Astrocyte (in vitro differentiated cells and primary cell): ENCODE measurements around the gene PIM2. TPM values are rescaled to one million over a fixed set of nuclear protein-coding genes. Genes with fewer than 3 reads are reported as not detected.

Experiments
- DNase-seq: peaks from one replicate; pipeline ENCODE4 v3.0.0-alpha.2; 2010; ENCODE audit warnings: low read depth
- FAIRE-seq: peaks from 2 replicates; lab custom pipeline; 2011; peaks lifted over from hg19 to GRCh38; lab: Jason Lieb, UNC
- H2AFZ ChIP-seq: 2 replicates; pipeline ENCODE4 v1.6.0; 2012; ENCODE audit warnings: low read depth, low read length, inconsistent platforms
- H3K27ac ChIP-seq: 2 replicates; pipeline ENCODE4 v1.5.1; 2011; ENCODE audit warnings: low read depth, low read length, inconsistent platforms
- H3K27me3 ChIP-seq: 2 replicates; pipeline ENCODE4 v1.6.0; 2011; ENCODE audit warnings: low read length, inconsistent platforms; ENCODE audit not compliant: insufficient read depth
- H3K36me3 ChIP-seq: 2 replicates; pipeline ENCODE4 v1.5.1; 2011; ENCODE audit warnings: low read length, inconsistent platforms; ENCODE audit not compliant: insufficient read depth
- H3K4me1 ChIP-seq: 2 replicates; pipeline ENCODE4 v1.5.1; 2011; ENCODE audit warnings: low read length, inconsistent platforms; ENCODE audit not compliant: insufficient read depth
- H3K4me2 ChIP-seq: 2 replicates; pipeline ENCODE4 v1.6.0; 2012; ENCODE audit warnings: low read length, inconsistent platforms
- H3K4me3 ChIP-seq: 2 replicates; pipeline ENCODE4 v1.5.1; 2011; ENCODE audit warnings: low read depth, mild to moderate bottlenecking, low read length, inconsistent platforms; ENCODE audit not compliant: insufficient read depth
- H3K79me2 ChIP-seq: 2 replicates; pipeline ENCODE4 v1.6.0; 2012; ENCODE audit warnings: mild to moderate bottlenecking, low read length, inconsistent platforms; ENCODE audit not compliant: insufficient read depth
- H3K9ac ChIP-seq: 2 replicates; pipeline ENCODE4 v1.6.0; 2012; ENCODE audit warnings: mild to moderate bottlenecking, low read length, inconsistent platforms
- H3K9me3 ChIP-seq: 2 replicates; pipeline ENCODE4 v1.5.1; 2012; ENCODE audit warnings: low read depth, mild to moderate bottlenecking, low read length, inconsistent platforms; ENCODE audit not compliant: insufficient read depth
- H4K20me1 ChIP-seq: 2 replicates; pipeline ENCODE4 v1.6.0; 2012; ENCODE audit warnings: low read length, inconsistent platforms; ENCODE audit not compliant: insufficient read depth
- H3K27ac Mint-ChIP-seq: one replicate; pipeline ENCODE4 v1.8.0; 2021; ENCODE audit warnings: mild to moderate bottlenecking, mixed read lengths; ENCODE audit not compliant: unreplicated experiment
- H3K27me3 Mint-ChIP-seq: one replicate; pipeline ENCODE4 v1.8.0; 2021; ENCODE audit warnings: low read depth, mixed read lengths; ENCODE audit not compliant: unreplicated experiment
- H3K36me3 Mint-ChIP-seq: one replicate; pipeline ENCODE4 v1.8.0; 2021; ENCODE audit warnings: low read depth, mixed read lengths; ENCODE audit not compliant: unreplicated experiment
- H3K4me1 Mint-ChIP-seq: one replicate; pipeline ENCODE4 v1.8.0; 2021; ENCODE audit warnings: low read depth, mixed read lengths; ENCODE audit not compliant: unreplicated experiment
- H3K4me3 Mint-ChIP-seq: one replicate; pipeline ENCODE4 v1.8.0; 2021; ENCODE audit warnings: mild to moderate bottlenecking, moderate library complexity, mixed read lengths; ENCODE audit not compliant: unreplicated experiment
- H3K9me3 Mint-ChIP-seq: one replicate; pipeline ENCODE4 v1.8.0; 2021; ENCODE audit warnings: mild to moderate bottlenecking, mixed read lengths; ENCODE audit not compliant: unreplicated experiment
- CTCF ChIP-seq: IDR thresholded peaks from 2 replicates; pipeline ENCODE4 v1.5.1; 2011; ENCODE audit warnings: low read depth, mild to moderate bottlenecking, inconsistent platforms, low read length, moderate library complexity; ENCODE audit not compliant: insufficient read depth
- EZH2 ChIP-seq: IDR thresholded peaks from 2 replicates; pipeline ENCODE4 v1.6.1; 2012; ENCODE audit warnings: mild to moderate bottlenecking, low read length, inconsistent platforms; ENCODE audit not compliant: insufficient read depth
- total RNA-seq: library from RNA; stranded (reverse); gene quantifications from 2 replicates; pipeline ENCODE4 v1.2.1, GENCODE V29; 2021

The PIM2 gene
- total RNA-seq, 1 donor from 2014 or later = 13.4 TPM

GRCh38 chrX:48927736-48928382 is 9.0 kb upstream of the PIM2 start:
- no peaks in the 10 kb centered on the region for H3K4me1 ChIP-seq
- Mint-ChIP-seq H3K4me3 (no peak overlapping the region), H3K9me3 (no peaks in the 10 kb centered on the region), H3K27me3 (no peaks in the 10 kb centered on the region), H3K27ac (no peak overlapping the region), H3K4me1 (peaks cover 5% of the 10 kb centered on the region), H3K36me3 (peaks cover 8% of the 10 kb centered on the region)
- no peak overlapping the region for H2AFZ ChIP-seq
- no peak for TF ChIP-seq EZH2
- TF ChIP-seq CTCF = no peak
- H3K36me3 ChIP-seq = peaks cover 6% of the 10 kb centered on the region
- DNase-seq = no peak
- peaks cover 8% of the 10 kb centered on the region for H4K20me1 ChIP-seq
- no peak overlapping the region for H3K27ac ChIP-seq
- H3K9me3 ChIP-seq = no peaks in the 10 kb centered on the region
- H3K79me2 ChIP-seq = peaks cover 4% of the 10 kb centered on the region
- FAIRE-seq = peak; percentile 82
- H3K4me3 ChIP-seq = no peak overlapping the region
- H3K9ac ChIP-seq = no peak overlapping the region
- no peak overlapping the region for H3K4me2 ChIP-seq
- no peaks in the 10 kb centered on the region for H3K27me3 ChIP-seq

GRCh38 chrX:48927123-48927522 is 8.3 kb upstream of the PIM2 start:
- no peak for DNase-seq
- Histone ChIP-seq H3K36me3 (peaks cover 6% of the 10 kb centered on the region), H3K27ac (no peak overlapping the region), H3K79me2 (peaks cover 4% of the 10 kb centered on the region), H3K4me3 (no peak overlapping the region), H3K27me3 (no peaks in the 10 kb centered on the region), H3K4me1 (no peaks in the 10 kb centered on the region), H2AFZ (no peak overlapping the region), H3K4me2 (no peak overlapping the region), H4K20me1 (peaks cover 8% of the 10 kb centered on the region), H3K9me3 (no peaks in the 10 kb centered on the region), H3K9ac (no peak overlapping the region)
- H3K27me3 Mint-ChIP-seq = no peaks in the 10 kb centered on the region
- H3K9me3 Mint-ChIP-seq = no peaks in the 10 kb centered on the region
- H3K36me3 Mint-ChIP-seq = peaks cover 8% of the 10 kb centered on the region
- H3K4me3 Mint-ChIP-seq = peak overlapping the region; percentile 14
- no peak overlapping the region for H3K27ac Mint-ChIP-seq
- TF ChIP-seq EZH2 (no peak), CTCF (no peak)
- H3K4me1 Mint-ChIP-seq = peaks cover 5% of the 10 kb centered on the region
- FAIRE-seq = no peak

- Mint-ChIP-seq H3K27ac (no peak overlapping the region), H3K36me3 (peaks cover 8% of the 10 kb centered on the region), H3K27me3 (no peaks in the 10 kb centered on the region), H3K4me1 (peaks cover 11% of the 10 kb centered on the region), H3K9me3 (no peaks in the 10 kb centered on the region), H3K4me3 (no peak overlapping the region)
- H3K4me1 ChIP-seq = peaks cover 10% of the 10 kb centered on the region
- no peaks in the 10 kb centered on the region for H3K9me3 ChIP-seq
- no peak for TF ChIP-seq EZH2
- no peak for TF ChIP-seq CTCF
- no peak overlapping the region for H3K4me2 ChIP-seq
- no peak overlapping the region for H3K9ac ChIP-seq
- FAIRE-seq = no peak
- H3K27me3 ChIP-seq = no peaks in the 10 kb centered on the region
- no peak overlapping the region for H3K27ac ChIP-seq
- H3K36me3 ChIP-seq = peaks cover 6% of the 10 kb centered on the region
- H3K4me3 ChIP-seq = no peak overlapping the region
- no peak overlapping the region for H2AFZ ChIP-seq
- DNase-seq = no peak
- H4K20me1 ChIP-seq = peaks cover 20% of the 10 kb centered on the region
- peaks cover 4% of the 10 kb centered on the region for H3K79me2 ChIP-seq
Observed at GRCh38 chrX:48924270-48924669, 5.4 kb upstream of the PIM2 start.
